ENCODE data around the gene GGPS1.

GGPS1 gene

DNA sequence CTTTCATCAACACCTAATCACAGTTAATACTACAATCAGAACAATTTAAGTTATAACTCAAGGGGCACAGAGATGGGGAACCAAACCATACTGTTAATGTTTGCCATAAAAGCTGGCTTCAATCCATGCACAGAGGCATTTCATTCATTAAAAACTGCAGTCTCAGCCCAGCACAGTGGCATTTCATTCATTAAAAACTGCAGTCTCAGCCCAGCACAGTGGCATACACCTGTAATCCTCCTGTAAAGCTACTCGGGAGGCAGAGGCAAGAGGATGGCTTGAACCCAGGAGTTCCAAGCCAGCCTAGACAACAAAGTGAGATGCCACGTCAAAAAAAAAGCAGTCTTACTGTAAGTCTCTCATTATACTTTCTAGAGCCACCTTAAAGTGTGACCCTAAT lies 29.6 kb upstream of the GGPS1 start:
- TF ChIP-seq CREB1 (IDR thresholded peaks at IDR 0.05; ENCODE audit: low read depth) (no peak), RAD21 (IDR thresholded peaks at IDR 0.05; ENCODE audit: low read depth) (no peak), TEAD4 (IDR thresholded peaks at IDR 0.05) (no peak), NFIC (IDR thresholded peaks at IDR 0.05) (no peak)

DNA sequence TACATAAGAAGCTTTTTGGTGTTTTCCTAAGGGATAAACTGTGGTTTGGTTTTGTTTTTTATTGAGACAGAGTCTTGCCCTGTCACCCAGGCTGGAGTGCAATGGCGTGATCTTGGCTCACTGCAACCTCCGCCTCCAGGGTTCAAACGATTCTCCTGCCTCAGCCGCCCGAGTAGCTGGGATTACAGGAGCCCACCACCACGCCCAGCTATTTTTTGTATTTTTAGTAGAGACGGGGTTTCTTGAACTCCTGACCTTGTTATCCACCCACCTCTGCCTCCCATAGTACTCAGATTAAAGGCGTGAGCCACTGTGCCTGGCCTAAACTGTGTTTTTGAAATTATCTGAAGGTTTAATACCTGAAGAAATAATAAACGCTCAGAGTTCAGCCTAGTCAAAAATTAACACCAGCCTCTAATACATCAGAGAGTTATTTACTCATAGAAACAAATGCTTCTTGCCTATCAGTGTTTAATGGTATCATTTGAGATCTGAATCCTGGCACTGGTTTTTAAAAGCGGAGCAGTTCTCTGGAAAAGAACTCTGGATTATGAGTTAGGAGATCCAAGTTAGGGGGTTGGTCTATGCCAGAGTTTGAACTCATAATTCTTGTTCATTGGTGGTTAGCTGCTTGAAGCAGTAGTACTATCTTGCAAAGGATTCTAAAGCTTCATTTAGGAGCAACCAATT lies 29.1 kb upstream of the GGPS1 start:
- no peak for TF ChIP-seq RAD21 (IDR thresholded peaks at IDR 0.05; ENCODE audit: low read depth)
- TF ChIP-seq CREB1 (IDR thresholded peaks at IDR 0.05; ENCODE audit: low read depth) = no peak
- no peak for TF ChIP-seq FOXM1 (IDR thresholded peaks at IDR 0.05; ENCODE audit: borderline replicate concordance, low read depth)
- no peak for TF ChIP-seq CEBPB (IDR thresholded peaks at IDR 0.05)
- TF ChIP-seq TEAD4 (IDR thresholded peaks at IDR 0.05) = no peak
- no peak for TF ChIP-seq ZBTB7A (IDR thresholded peaks at IDR 0.05; ENCODE audit: low read depth)
- no peak for TF ChIP-seq YY1 (IDR thresholded peaks at IDR 0.05; ENCODE audit: low read depth)
- TF ChIP-seq, protein P1, sequence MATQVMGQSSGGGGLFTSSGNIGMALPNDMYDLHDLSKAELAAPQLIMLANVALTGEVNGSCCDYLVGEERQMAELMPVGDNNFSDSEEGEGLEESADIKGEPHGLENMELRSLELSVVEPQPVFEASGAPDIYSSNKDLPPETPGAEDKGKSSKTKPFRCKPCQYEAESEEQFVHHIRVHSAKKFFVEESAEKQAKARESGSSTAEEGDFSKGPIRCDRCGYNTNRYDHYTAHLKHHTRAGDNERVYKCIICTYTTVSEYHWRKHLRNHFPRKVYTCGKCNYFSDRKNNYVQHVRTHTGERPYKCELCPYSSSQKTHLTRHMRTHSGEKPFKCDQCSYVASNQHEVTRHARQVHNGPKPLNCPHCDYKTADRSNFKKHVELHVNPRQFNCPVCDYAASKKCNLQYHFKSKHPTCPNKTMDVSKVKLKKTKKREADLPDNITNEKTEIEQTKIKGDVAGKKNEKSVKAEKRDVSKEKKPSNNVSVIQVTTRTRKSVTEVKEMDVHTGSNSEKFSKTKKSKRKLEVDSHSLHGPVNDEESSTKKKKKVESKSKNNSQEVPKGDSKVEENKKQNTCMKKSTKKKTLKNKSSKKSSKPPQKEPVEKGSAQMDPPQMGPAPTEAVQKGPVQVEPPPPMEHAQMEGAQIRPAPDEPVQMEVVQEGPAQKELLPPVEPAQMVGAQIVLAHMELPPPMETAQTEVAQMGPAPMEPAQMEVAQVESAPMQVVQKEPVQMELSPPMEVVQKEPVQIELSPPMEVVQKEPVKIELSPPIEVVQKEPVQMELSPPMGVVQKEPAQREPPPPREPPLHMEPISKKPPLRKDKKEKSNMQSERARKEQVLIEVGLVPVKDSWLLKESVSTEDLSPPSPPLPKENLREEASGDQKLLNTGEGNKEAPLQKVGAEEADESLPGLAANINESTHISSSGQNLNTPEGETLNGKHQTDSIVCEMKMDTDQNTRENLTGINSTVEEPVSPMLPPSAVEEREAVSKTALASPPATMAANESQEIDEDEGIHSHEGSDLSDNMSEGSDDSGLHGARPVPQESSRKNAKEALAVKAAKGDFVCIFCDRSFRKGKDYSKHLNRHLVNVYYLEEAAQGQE (IDR thresholded peaks at IDR 0.05; ENCODE audit: low read depth) = no peak
- TF ChIP-seq, protein P2, sequence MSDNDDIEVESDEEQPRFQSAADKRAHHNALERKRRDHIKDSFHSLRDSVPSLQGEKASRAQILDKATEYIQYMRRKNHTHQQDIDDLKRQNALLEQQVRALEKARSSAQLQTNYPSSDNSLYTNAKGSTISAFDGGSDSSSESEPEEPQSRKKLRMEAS (IDR thresholded peaks at IDR 0.05) = no peak
- TF ChIP-seq TAF1 (IDR thresholded peaks at IDR 0.05; ENCODE audit: low read depth) = no peak
- no peak for TF ChIP-seq NFIC (IDR thresholded peaks at IDR 0.05)
- no peak for TF ChIP-seq EGR1 (IDR thresholded peaks at IDR 0.05)
- TF ChIP-seq TCF12 (IDR thresholded peaks at IDR 0.05; ENCODE audit: low read depth) = no peak
- TF ChIP-seq, protein P3, sequence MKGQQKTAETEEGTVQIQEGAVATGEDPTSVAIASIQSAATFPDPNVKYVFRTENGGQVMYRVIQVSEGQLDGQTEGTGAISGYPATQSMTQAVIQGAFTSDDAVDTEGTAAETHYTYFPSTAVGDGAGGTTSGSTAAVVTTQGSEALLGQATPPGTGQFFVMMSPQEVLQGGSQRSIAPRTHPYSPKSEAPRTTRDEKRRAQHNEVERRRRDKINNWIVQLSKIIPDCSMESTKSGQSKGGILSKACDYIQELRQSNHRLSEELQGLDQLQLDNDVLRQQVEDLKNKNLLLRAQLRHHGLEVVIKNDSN (IDR thresholded peaks at IDR 0.05) = no peak

DNA sequence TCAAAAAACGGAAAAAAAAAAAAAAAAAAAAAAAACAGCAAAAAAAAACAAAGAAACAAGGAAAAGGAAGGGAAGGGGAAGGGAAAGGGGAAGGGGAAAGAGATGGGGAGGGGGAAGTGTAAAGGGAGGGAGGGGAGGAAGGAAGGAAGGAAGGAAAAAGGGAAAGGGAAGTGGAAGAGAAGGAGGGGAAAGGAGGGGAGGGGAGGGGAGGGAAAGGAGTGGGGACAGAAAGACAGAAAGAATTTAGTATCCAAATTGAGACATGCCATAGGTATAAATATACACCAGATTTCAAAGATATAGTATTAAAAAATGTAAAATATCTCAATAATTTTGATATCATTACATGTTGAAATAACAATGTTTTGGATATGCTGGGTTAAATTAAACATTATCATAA lies 26.2 kb upstream of the GGPS1 start:
- TF ChIP-seq TCF12 (IDR thresholded peaks at IDR 0.05; ENCODE audit: low read depth) = no peak
- TF ChIP-seq RAD21 (IDR thresholded peaks at IDR 0.05; ENCODE audit: low read depth) = no peak
- no peak for TF ChIP-seq TEAD4 (IDR thresholded peaks at IDR 0.05)
- TF ChIP-seq, protein P1 (IDR thresholded peaks at IDR 0.05; ENCODE audit: low read depth) = no peak
- TF ChIP-seq, protein P2 (IDR thresholded peaks at IDR 0.05) = no peak
- no peak for TF ChIP-seq CREB1 (IDR thresholded peaks at IDR 0.05; ENCODE audit: low read depth)
- TF ChIP-seq, protein P3 (IDR thresholded peaks at IDR 0.05) = no peak
- no peak for TF ChIP-seq FOXM1 (IDR thresholded peaks at IDR 0.05; ENCODE audit: borderline replicate concordance, low read depth)
- TF ChIP-seq ZBTB7A (IDR thresholded peaks at IDR 0.05; ENCODE audit: low read depth) = no peak
- no peak for TF ChIP-seq EGR1 (IDR thresholded peaks at IDR 0.05)
- no peak for TF ChIP-seq NFIC (IDR thresholded peaks at IDR 0.05)
- no peak for TF ChIP-seq EP300 (IDR thresholded peaks at IDR 0.05; ENCODE audit: borderline replicate concordance)
- TF ChIP-seq YY1 (IDR thresholded peaks at IDR 0.05; ENCODE audit: low read depth) = no peak
- TF ChIP-seq CEBPB (IDR thresholded peaks at IDR 0.05) = no peak
- no peak for TF ChIP-seq TAF1 (IDR thresholded peaks at IDR 0.05; ENCODE audit: low read depth)

DNA sequence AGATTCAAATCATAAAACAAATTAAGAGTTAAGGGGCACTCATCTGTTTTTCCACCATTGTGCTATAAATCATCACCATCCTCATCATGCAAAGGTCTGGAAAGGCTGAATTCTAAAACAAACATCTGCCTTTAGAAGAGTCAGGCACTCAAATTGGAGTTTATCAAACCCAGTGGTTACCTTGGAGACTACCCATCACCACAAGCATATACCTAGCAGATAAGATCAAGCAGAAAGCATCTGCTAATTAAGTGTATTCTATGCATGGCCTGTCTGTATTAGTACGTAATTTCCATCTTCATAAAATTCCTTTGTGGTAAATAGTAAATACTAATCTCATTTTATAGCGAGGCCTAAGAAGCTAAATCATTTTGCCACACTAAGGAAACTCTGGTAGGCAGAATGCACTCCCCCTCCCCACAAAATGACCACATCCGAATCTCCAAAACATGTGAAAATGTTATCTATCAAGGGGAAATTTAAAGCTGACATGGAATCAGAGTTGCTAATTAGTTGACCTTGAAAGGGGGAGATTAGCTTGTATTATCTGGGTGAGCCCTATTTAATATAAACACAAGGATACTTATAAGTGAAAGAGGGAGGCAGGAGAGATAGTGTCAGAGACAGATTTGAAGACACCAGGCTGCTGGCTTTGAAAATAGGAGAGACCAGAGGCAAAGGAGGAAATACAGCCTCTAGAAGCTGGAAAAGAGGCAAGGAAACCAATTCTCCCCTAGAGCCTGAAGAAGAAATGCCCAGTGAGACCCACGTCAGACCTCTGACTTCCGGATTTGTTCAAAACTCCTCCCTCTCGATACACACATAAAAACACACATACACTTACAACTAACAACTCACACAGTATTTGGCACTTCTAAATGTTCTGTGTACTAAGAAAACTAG lies 23.6 kb upstream of the GGPS1 start:
- TF ChIP-seq TEAD4 (IDR thresholded peaks at IDR 0.05) (no peak), EGR1 (IDR thresholded peaks at IDR 0.05) (no peak), YY1 (IDR thresholded peaks at IDR 0.05; ENCODE audit: low read depth) (no peak), CEBPB (IDR thresholded peaks at IDR 0.05) (no peak), NFIC (IDR thresholded peaks at IDR 0.05) (no peak), TAF1 (IDR thresholded peaks at IDR 0.05; ENCODE audit: low read depth) (no peak), CREB1 (IDR thresholded peaks at IDR 0.05; ENCODE audit: low read depth) (no peak), TCF12 (IDR thresholded peaks at IDR 0.05; ENCODE audit: low read depth) (no peak), EP300 (IDR thresholded peaks at IDR 0.05; ENCODE audit: borderline replicate concordance) (no peak), RAD21 (IDR thresholded peaks at IDR 0.05; ENCODE audit: low read depth) (no peak), ZBTB7A (IDR thresholded peaks at IDR 0.05; ENCODE audit: low read depth) (no peak), FOXM1 (IDR thresholded peaks at IDR 0.05; ENCODE audit: borderline replicate concordance, low read depth) (no peak)
- TF ChIP-seq, protein P2 (IDR thresholded peaks at IDR 0.05) = no peak
- TF ChIP-seq, protein P3 (IDR thresholded peaks at IDR 0.05) = no peak
- TF ChIP-seq, protein P1 (IDR thresholded peaks at IDR 0.05; ENCODE audit: low read depth) = no peak

Data from Ishikawa (cell line).